ENCODE results near the gene TRAPPC3L. TPM values are rescaled to one million over a fixed set of nuclear protein-coding genes. Genes with fewer than 3 reads are reported as not detected.
A peak's percentile ranks its signal among the peaks of the same experiment; 100 is the strongest.

TRAPPC3L gene
- polyA plus RNA-seq, 4 donors = 0.12 to 0.13 TPM; not detected in 2

- peaks cover 0 to 5% (median 2%) of the 10 kb centered on the region in 3 donors for H3K36me3 ChIP-seq (ENCODE audit: control insufficient read depth in 3 of 3, insufficient read depth in 2 of 3, low read depth in 1 of 3, low read length in 3 of 3)
- H3K27me3 ChIP-seq (ENCODE audit: control insufficient read depth in 3 of 3, insufficient read depth in 3 of 3, low read length in 3 of 3) = no peaks in the 10 kb centered on the region
- peak overlapping the region; percentile 79 to 96 (median 80) for H3K4me3 ChIP-seq (ENCODE audit: low read depth in 1 of 3, low read length in 3 of 3)
- H3K4me1 ChIP-seq (ENCODE audit: control insufficient read depth in 3 of 3, insufficient read depth in 2 of 3, low read depth in 1 of 3, low read length in 2 of 3) = peaks cover 0 to 9% (median 2%) of the 10 kb centered on the region in 3 donors
- peak overlapping the region in 2 of 3 donors; percentile 89 to 99 for H3K27ac ChIP-seq (ENCODE audit: low read depth in 1 of 3, low read length in 2 of 3)
- no peak for FAIRE-seq
- WGBS, 3 donors = 0 to 4% (median 3%) methylated on average over 7 of the region's 7 CpGs
- peak; percentile 65 to 69 for DNase-seq
- H3K9me3 ChIP-seq (ENCODE audit: control insufficient read depth in 2 of 2, insufficient read depth in 1 of 2, low read depth in 1 of 2, low read length in 1 of 2) = no peaks in the 10 kb centered on the region
These were observed 26.7 kb upstream of the TRAPPC3L start for GRCh38 chr6:116572162-116572561.

DNA sequence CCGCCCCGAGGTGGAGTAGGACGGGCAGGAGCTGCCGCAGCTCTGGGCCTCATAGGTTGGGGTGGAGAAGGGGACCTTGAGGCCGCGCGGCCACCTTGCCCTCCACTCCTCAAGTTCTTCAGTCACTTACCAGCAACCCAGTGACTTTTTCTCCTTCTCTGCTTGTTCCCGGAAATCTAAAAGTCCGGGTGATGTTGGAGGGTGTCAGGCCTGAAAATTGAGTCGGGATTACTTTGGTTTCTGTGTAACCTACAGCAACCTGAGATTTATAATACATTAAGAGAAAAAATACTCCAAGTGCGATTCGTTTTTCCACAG is 26.2 kb upstream of the TRAPPC3L start:
- no peak for FAIRE-seq
- 0 to 1% (median 0%) methylated on average over 12 of the region's 12 CpGs for WGBS, 3 donors
- peaks cover 0 to 9% (median 2%) of the 10 kb centered on the region in 3 donors for H3K4me1 ChIP-seq (ENCODE audit: control insufficient read depth in 3 of 3, insufficient read depth in 2 of 3, low read depth in 1 of 3, low read length in 2 of 3)

GRCh38 chr6:116570856-116571682 is 25.6 kb upstream of the TRAPPC3L start, which contains the start of gene RWDD1:
TSS of gene RWDD1 (plus strand) at chr6:116571504. CDS start at chr6:116571583, 79 bp downstream.
- H3K27ac ChIP-seq (ENCODE audit: low read depth in 1 of 3, low read length in 2 of 3) = peak within 1 kb of the TSS; percentile 89 to 99 (median 95)
- H3K27me3 ChIP-seq (ENCODE audit: control insufficient read depth in 3 of 3, insufficient read depth in 3 of 3, low read length in 3 of 3) = no peaks in the 10 kb centered on the region
- no peaks in the 10 kb centered on the region for H3K9me3 ChIP-seq (ENCODE audit: control insufficient read depth in 2 of 2, insufficient read depth in 1 of 2, low read depth in 1 of 2, low read length in 1 of 2)
- FAIRE-seq = no peak
- H3K4me3 ChIP-seq (ENCODE audit: low read depth in 1 of 3, low read length in 3 of 3) = peak within 1 kb of the TSS; percentile 80 to 96 (median 88)
- peak; percentile 98 to 99 for DNase-seq
- 0% methylated on average over 46 to 62 of the region's 62 CpGs for WGBS, 3 donors
- peaks cover 0 to 9% (median 2%) of the 10 kb centered on the region in 3 donors for H3K4me1 ChIP-seq (ENCODE audit: control insufficient read depth in 3 of 3, insufficient read depth in 2 of 3, low read depth in 1 of 3, low read length in 2 of 3)
- peaks cover 0 to 5% (median 2%) of the 10 kb centered on the region in 3 donors for H3K36me3 ChIP-seq (ENCODE audit: control insufficient read depth in 3 of 3, insufficient read depth in 2 of 3, low read depth in 1 of 3, low read length in 3 of 3)

More for the DNA sequence above, 26.2 kb upstream of the TRAPPC3L start:
- Histone ChIP-seq H3K9me3 (ENCODE audit: control insufficient read depth in 2 of 2, insufficient read depth in 1 of 2, low read depth in 1 of 2, low read length in 1 of 2) (no peaks in the 10 kb centered on the region), H3K27me3 (ENCODE audit: control insufficient read depth in 3 of 3, insufficient read depth in 3 of 3, low read length in 3 of 3) (no peaks in the 10 kb centered on the region), H3K27ac (ENCODE audit: low read depth in 1 of 3, low read length in 2 of 3) (peak overlapping the region; percentile 89 to 99 (median 95)), H3K36me3 (ENCODE audit: control insufficient read depth in 3 of 3, insufficient read depth in 2 of 3, low read depth in 1 of 3, low read length in 3 of 3) (peaks cover 0 to 5% (median 2%) of the 10 kb centered on the region in 3 donors), H3K4me3 (ENCODE audit: low read depth in 1 of 3, low read length in 3 of 3) (peak overlapping the region; percentile 79 to 96 (median 80))
- DNase-seq = no peak

- DNase-seq = no peak
- no peak for FAIRE-seq
- Histone ChIP-seq H3K9me3 (ENCODE audit: control insufficient read depth in 2 of 2, insufficient read depth in 1 of 2, low read depth in 1 of 2, low read length in 1 of 2) (no peaks in the 10 kb centered on the region), H3K27ac (ENCODE audit: low read depth in 1 of 3, low read length in 2 of 3) (no peak overlapping the region), H3K4me1 (ENCODE audit: control insufficient read depth in 3 of 3, insufficient read depth in 2 of 3, low read depth in 1 of 3, low read length in 2 of 3) (peaks cover 0 to 11% (median 2%) of the 10 kb centered on the region in 3 donors), H3K36me3 (ENCODE audit: control insufficient read depth in 3 of 3, insufficient read depth in 2 of 3, low read depth in 1 of 3, low read length in 3 of 3) (no peaks in the 10 kb centered on the region), H3K27me3 (ENCODE audit: control insufficient read depth in 3 of 3, insufficient read depth in 3 of 3, low read length in 3 of 3) (peaks cover 0 to 8% (median 0%) of the 10 kb centered on the region in 3 donors), H3K4me3 (ENCODE audit: low read depth in 1 of 3, low read length in 3 of 3) (no peak overlapping the region)
- WGBS, 3 donors = 59 to 69% (median 63%) methylated on average over 7 of the region's 7 CpGs
These were observed 23.6 kb upstream of the TRAPPC3L start for GRCh38 chr6:116568821-116569755.

DNA sequence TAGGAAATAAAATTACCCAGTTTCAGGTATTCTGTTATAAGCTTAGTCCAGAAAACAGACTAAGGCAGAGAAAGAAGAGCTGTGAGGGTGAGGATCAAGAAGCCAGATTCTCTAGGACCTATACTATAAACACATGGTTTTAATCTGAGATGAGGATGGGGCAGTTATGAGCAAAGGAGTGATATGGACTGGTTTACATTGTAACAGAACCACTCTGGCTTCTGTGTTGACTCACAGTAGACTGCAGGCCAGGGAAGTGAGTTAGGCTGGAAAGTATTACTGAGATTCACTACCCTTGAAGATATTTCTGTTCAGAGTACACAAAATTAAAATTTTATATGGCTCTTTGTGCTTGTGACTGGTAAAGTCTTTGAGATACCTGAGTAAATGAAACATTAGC is 22.6 kb upstream of the TRAPPC3L start:
- peaks cover 0 to 8% (median 0%) of the 10 kb centered on the region in 3 donors for H3K27me3 ChIP-seq (ENCODE audit: control insufficient read depth in 3 of 3, insufficient read depth in 3 of 3, low read length in 3 of 3)
- no peak overlapping the region for H3K4me3 ChIP-seq (ENCODE audit: low read depth in 1 of 3, low read length in 3 of 3)
- H3K9me3 ChIP-seq (ENCODE audit: control insufficient read depth in 2 of 2, insufficient read depth in 1 of 2, low read depth in 1 of 2, low read length in 1 of 2) = no peaks in the 10 kb centered on the region
- no peak for DNase-seq
- H3K27ac ChIP-seq (ENCODE audit: low read depth in 1 of 3, low read length in 2 of 3) = no peak overlapping the region
- peaks cover 0 to 14% (median 2%) of the 10 kb centered on the region in 3 donors for H3K4me1 ChIP-seq (ENCODE audit: control insufficient read depth in 3 of 3, insufficient read depth in 2 of 3, low read depth in 1 of 3, low read length in 2 of 3)
- no peaks in the 10 kb centered on the region for H3K36me3 ChIP-seq (ENCODE audit: control insufficient read depth in 3 of 3, insufficient read depth in 2 of 3, low read depth in 1 of 3, low read length in 3 of 3)
- no peak for FAIRE-seq

- DNase-seq (peak in 1 of 2 donors; percentile 36), FAIRE-seq (no peak)
- peak overlapping the region in 1 of 3 donors; percentile 28 for H3K4me3 ChIP-seq (ENCODE audit: low read depth in 1 of 3, low read length in 3 of 3)
- 47 to 56% (median 50%) methylated on average over 42 of the region's 42 CpGs for WGBS, 3 donors
- no peaks in the 10 kb centered on the region for H3K9me3 ChIP-seq (ENCODE audit: control insufficient read depth in 2 of 2, insufficient read depth in 1 of 2, low read depth in 1 of 2, low read length in 1 of 2)
- H3K27me3 ChIP-seq (ENCODE audit: control insufficient read depth in 3 of 3, insufficient read depth in 3 of 3, low read length in 3 of 3) = peaks cover 0 to 8% (median 0%) of the 10 kb centered on the region in 3 donors
- no peaks in the 10 kb centered on the region for H3K36me3 ChIP-seq (ENCODE audit: control insufficient read depth in 3 of 3, insufficient read depth in 2 of 3, low read depth in 1 of 3, low read length in 3 of 3)
- H3K4me1 ChIP-seq (ENCODE audit: control insufficient read depth in 3 of 3, insufficient read depth in 2 of 3, low read depth in 1 of 3, low read length in 2 of 3) = peaks cover 0 to 17% (median 0%) of the 10 kb centered on the region in 3 donors
- H3K27ac ChIP-seq (ENCODE audit: low read depth in 1 of 3, low read length in 2 of 3) = no peak overlapping the region
These were observed 19.7 kb upstream of the TRAPPC3L start for GRCh38 chr6:116564921-116565872.

DNA sequence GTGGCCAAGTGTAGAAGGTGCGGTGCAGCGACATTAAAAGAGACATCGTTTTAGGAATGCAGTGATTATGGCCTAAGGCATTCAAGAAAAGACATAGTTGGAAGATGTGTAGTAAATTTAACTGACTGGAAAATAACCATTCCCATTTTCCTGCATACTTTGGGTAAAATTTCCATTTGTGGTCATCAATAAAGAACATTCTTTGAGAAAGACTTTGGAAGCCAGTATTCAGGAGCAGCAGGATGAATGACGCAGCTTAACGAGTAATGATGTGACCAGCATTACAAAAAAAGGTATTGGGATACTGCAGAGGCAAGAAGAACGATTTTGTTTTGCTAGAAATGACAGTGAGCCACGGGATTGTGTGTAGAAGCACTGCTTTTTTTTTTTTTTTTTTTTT is 18.8 kb upstream of the TRAPPC3L start:
- no peaks in the 10 kb centered on the region for H3K36me3 ChIP-seq (ENCODE audit: control insufficient read depth in 3 of 3, insufficient read depth in 2 of 3, low read depth in 1 of 3, low read length in 3 of 3)
- WGBS, 3 donors = 81 to 87% (median 86%) methylated on average over 7 of the region's 7 CpGs
- no peak for FAIRE-seq
- H3K4me1 ChIP-seq (ENCODE audit: control insufficient read depth in 3 of 3, insufficient read depth in 2 of 3, low read depth in 1 of 3, low read length in 2 of 3) = peaks cover 0 to 15% (median 0%) of the 10 kb centered on the region in 3 donors
- no peak for DNase-seq
- H3K27me3 ChIP-seq (ENCODE audit: control insufficient read depth in 3 of 3, insufficient read depth in 3 of 3, low read length in 3 of 3) = peaks cover 0 to 8% (median 0%) of the 10 kb centered on the region in 3 donors
- no peaks in the 10 kb centered on the region for H3K9me3 ChIP-seq (ENCODE audit: control insufficient read depth in 2 of 2, insufficient read depth in 1 of 2, low read depth in 1 of 2, low read length in 1 of 2)
- H3K27ac ChIP-seq (ENCODE audit: low read depth in 1 of 3, low read length in 2 of 3) = no peak overlapping the region
- H3K4me3 ChIP-seq (ENCODE audit: low read depth in 1 of 3, low read length in 3 of 3) = no peak overlapping the region
